ENCODE results near the gene PHLDA2.

PHLDA2 gene

GRCh38 chr11:2881076-2881980 is 47.9 kb downstream of the PHLDA2 start:
- DNase-seq, result no peak

GRCh38 chr11:2880646-2881045 is 48.6 kb downstream of the PHLDA2 start:
- DNase-seq, result no peak

DNA sequence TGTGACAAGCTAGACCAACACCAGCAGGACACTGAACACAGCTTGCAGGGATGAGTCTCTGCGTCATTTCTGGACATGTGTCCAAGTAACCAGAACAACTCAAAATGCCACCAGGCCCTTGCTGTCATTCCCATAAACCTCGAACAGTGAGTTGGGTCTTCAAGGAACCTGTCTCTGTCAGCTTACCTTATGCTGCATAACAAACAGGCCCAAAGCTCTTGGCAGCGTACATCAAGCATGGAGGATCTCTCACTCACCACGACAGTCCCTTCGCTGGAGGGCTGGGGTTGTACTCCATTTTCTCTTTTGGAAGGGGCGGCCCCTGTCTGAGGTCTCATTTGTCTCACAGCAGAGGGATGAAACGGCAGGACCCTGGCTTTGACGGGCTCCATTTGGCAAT is 50.4 kb downstream of the PHLDA2 start:
- no peak for DNase-seq
